ENCODE results near the gene PTPRN2. TPM values are rescaled to one million over a fixed set of nuclear protein-coding genes. Genes with fewer than 3 reads are reported as not detected.

PTPRN2 gene
- total RNA-seq, 1 experiment from 2014 or later: 2.1 TPM

DNA sequence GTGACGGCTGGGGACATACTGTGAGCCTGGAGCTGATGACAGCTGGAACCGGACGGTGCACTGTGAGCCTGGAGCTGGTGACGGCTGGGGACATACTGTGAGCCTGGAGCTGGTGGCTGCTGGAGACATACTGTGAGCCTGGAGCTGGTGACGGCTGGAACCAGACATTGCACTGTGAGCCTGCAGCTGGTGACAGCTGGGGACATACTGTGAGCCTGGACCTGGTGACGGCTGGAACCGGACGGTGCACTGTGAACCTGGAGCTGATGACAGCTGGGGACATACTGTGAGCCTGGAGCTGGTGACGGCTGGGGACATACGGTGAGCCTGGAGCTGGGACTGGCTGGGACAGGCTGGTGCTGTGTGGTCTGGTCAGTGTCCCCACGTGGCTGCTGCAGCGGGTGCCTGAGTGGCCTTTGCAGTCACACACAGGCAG is 47.9 kb downstream of the PTPRN2 start:
- no peak overlapping the region for H3K27ac ChIP-seq (ENCODE audit: low read depth, low read length)
- no peak overlapping the region for H3K4me2 ChIP-seq (ENCODE audit: low read length)
- no peak overlapping the region for H3K4me3 ChIP-seq (replicated peaks in 1 of 2; ENCODE audit: low read depth in 1 of 2, low read length in 2 of 2)
- DNase-seq (ENCODE audit: low read depth, low spot score) (no peak), ATAC-seq (0 out of 2 replicates have a peak, but pooled peaks have one; percentile 27)
- RAD21 ChIA-PET (ENCODE audit: low non-redundant PET in 1 of 2, low total read pairs in 2 of 2, uncharacterized antibody in 2 of 2, unreplicated experiment in 2 of 2): no interaction called here
- H3K36me3 ChIP-seq (ENCODE audit: control insufficient read depth in 1 of 2, insufficient read depth in 2 of 2, low read length in 2 of 2): no peaks in the 10 kb centered on the region
- no peaks in the 10 kb centered on the region for H3K4me1 ChIP-seq (ENCODE audit: control insufficient read depth in 1 of 2, insufficient read depth in 2 of 2, low read length in 2 of 2)
- no peak overlapping the region for H2AFZ ChIP-seq (ENCODE audit: low read depth, low read length, poor library complexity, severe bottlenecking)
- CTCF ChIA-PET: no interaction called here
- no TSS peak for BruUV-seq (replicated peaks)
- no peaks in the 10 kb centered on the region for H3K9me3 ChIP-seq (ENCODE audit: control insufficient read depth in 1 of 2, insufficient read depth in 1 of 2, low read depth in 1 of 2, low read length in 2 of 2)
- 0 out of 2 replicates have a peak, but pooled peaks cover 3% of the 10 kb centered on the region for H3K27me3 ChIP-seq (ENCODE audit: insufficient read depth, low read length)
- no peaks in the 10 kb centered on the region for H3K9me2 ChIP-seq (ENCODE audit: insufficient read depth)
- H3K9ac ChIP-seq (ENCODE audit: low read length): no peak overlapping the region
- POLR2A ChIA-PET: no interaction called here
- intact Hi-C loops (cut with micrococcal nuclease): no loop called here
- H4K20me1 ChIP-seq (ENCODE audit: insufficient read depth): no peaks in the 10 kb centered on the region
- TF ChIP-seq, protein P1, sequence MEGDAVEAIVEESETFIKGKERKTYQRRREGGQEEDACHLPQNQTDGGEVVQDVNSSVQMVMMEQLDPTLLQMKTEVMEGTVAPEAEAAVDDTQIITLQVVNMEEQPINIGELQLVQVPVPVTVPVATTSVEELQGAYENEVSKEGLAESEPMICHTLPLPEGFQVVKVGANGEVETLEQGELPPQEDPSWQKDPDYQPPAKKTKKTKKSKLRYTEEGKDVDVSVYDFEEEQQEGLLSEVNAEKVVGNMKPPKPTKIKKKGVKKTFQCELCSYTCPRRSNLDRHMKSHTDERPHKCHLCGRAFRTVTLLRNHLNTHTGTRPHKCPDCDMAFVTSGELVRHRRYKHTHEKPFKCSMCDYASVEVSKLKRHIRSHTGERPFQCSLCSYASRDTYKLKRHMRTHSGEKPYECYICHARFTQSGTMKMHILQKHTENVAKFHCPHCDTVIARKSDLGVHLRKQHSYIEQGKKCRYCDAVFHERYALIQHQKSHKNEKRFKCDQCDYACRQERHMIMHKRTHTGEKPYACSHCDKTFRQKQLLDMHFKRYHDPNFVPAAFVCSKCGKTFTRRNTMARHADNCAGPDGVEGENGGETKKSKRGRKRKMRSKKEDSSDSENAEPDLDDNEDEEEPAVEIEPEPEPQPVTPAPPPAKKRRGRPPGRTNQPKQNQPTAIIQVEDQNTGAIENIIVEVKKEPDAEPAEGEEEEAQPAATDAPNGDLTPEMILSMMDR (IDR thresholded peaks at IDR 0.05 in 2 of 3, conservative IDR thresholded peaks at IDR 0.05 in 1 of 3; ENCODE audit: borderline replicate concordance in 1 of 3, insufficient read depth in 1 of 3, low read depth in 2 of 3, low read length in 2 of 3): no peak
- TF ChIP-seq, protein P2, sequence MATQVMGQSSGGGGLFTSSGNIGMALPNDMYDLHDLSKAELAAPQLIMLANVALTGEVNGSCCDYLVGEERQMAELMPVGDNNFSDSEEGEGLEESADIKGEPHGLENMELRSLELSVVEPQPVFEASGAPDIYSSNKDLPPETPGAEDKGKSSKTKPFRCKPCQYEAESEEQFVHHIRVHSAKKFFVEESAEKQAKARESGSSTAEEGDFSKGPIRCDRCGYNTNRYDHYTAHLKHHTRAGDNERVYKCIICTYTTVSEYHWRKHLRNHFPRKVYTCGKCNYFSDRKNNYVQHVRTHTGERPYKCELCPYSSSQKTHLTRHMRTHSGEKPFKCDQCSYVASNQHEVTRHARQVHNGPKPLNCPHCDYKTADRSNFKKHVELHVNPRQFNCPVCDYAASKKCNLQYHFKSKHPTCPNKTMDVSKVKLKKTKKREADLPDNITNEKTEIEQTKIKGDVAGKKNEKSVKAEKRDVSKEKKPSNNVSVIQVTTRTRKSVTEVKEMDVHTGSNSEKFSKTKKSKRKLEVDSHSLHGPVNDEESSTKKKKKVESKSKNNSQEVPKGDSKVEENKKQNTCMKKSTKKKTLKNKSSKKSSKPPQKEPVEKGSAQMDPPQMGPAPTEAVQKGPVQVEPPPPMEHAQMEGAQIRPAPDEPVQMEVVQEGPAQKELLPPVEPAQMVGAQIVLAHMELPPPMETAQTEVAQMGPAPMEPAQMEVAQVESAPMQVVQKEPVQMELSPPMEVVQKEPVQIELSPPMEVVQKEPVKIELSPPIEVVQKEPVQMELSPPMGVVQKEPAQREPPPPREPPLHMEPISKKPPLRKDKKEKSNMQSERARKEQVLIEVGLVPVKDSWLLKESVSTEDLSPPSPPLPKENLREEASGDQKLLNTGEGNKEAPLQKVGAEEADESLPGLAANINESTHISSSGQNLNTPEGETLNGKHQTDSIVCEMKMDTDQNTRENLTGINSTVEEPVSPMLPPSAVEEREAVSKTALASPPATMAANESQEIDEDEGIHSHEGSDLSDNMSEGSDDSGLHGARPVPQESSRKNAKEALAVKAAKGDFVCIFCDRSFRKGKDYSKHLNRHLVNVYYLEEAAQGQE (IDR thresholded peaks at IDR 0.05; ENCODE audit: low read depth): no peak
- TF ChIP-seq POLR2AphosphoS5 (IDR thresholded peaks at IDR 0.05; ENCODE audit: low read depth, low read length) (no peak), ZNF274 (IDR thresholded peaks at IDR 0.05; ENCODE audit: low read depth, low read length) (no peak), TCF7L2 (IDR thresholded peaks at IDR 0.05; ENCODE audit: borderline replicate concordance, extremely low read depth, insufficient read depth, insufficient read length) (no peak), ELF1 (IDR thresholded peaks at IDR 0.05; ENCODE audit: borderline replicate concordance, low read depth) (no peak), EZH2 (IDR thresholded peaks at IDR 0.05) (no peak), RAD21 (IDR thresholded peaks at IDR 0.05; ENCODE audit: low read depth) (no peak), JUND (IDR thresholded peaks at IDR 0.05) (no peak), ZFX (IDR thresholded peaks at IDR 0.05) (no peak), EGR1 (IDR thresholded peaks at IDR 0.05; ENCODE audit: low read depth) (no peak), POLR2A (IDR thresholded peaks at IDR 0.05; ENCODE audit: borderline replicate concordance, extremely low read depth, insufficient read depth, insufficient read length) (no peak), EZH2phosphoT487 (IDR thresholded peaks at IDR 0.05; ENCODE audit: borderline replicate concordance) (no peak), SP1 (IDR thresholded peaks at IDR 0.05; ENCODE audit: low read depth) (no peak), CBX3 (IDR thresholded peaks at IDR 0.05; ENCODE audit: low read depth) (no peak), YY1 (IDR thresholded peaks at IDR 0.05; ENCODE audit: extremely low read depth, insufficient replicate concordance, low read depth, low read length) (no peak), SRF (IDR thresholded peaks at IDR 0.05; ENCODE audit: low read depth) (no peak)
- TF ChIP-seq, protein P3, sequence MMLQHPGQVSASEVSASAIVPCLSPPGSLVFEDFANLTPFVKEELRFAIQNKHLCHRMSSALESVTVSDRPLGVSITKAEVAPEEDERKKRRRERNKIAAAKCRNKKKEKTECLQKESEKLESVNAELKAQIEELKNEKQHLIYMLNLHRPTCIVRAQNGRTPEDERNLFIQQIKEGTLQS (IDR thresholded peaks at IDR 0.05): no peak
- TF ChIP-seq, protein P4, sequence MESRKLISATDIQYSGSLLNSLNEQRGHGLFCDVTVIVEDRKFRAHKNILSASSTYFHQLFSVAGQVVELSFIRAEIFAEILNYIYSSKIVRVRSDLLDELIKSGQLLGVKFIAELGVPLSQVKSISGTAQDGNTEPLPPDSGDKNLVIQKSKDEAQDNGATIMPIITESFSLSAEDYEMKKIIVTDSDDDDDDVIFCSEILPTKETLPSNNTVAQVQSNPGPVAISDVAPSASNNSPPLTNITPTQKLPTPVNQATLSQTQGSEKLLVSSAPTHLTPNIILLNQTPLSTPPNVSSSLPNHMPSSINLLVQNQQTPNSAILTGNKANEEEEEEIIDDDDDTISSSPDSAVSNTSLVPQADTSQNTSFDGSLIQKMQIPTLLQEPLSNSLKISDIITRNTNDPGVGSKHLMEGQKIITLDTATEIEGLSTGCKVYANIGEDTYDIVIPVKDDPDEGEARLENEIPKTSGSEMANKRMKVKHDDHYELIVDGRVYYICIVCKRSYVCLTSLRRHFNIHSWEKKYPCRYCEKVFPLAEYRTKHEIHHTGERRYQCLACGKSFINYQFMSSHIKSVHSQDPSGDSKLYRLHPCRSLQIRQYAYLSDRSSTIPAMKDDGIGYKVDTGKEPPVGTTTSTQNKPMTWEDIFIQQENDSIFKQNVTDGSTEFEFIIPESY (IDR thresholded peaks at IDR 0.05; ENCODE audit: extremely low read depth, insufficient replicate concordance, low read length): no peak
- TF ChIP-seq, protein P5, sequence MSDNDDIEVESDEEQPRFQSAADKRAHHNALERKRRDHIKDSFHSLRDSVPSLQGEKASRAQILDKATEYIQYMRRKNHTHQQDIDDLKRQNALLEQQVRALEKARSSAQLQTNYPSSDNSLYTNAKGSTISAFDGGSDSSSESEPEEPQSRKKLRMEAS (IDR thresholded peaks at IDR 0.05): no peak
- H3K79me2 ChIP-seq (ENCODE audit: insufficient read depth, low read length): no peaks in the 10 kb centered on the region
